Spleen (tissue), 7 donors: ENCODE measurements around the gene ENSA.

Experiments
- POLR2A ChIP-seq, 3 donors: fragments of 450-650 bp; IDR thresholded peaks; one replicate each; pipeline ENCODE4 v1.5.1; 2017; ENCODE audit warnings: antibody characterized with exemption in 3 of 3, mild to moderate bottlenecking in 1 of 3
- POLR2AphosphoS5 ChIP-seq, 3 donors: sonication (generic); formaldehyde crosslinking; IDR thresholded peaks; one replicate each; pipeline ENCODE4 v1.5.1; 2017; ENCODE audit warnings: antibody characterized with exemption in 3 of 3
- TF ChIP-seq, protein P1 (sequence below), 11 experiments: fragments of 200-600 bp in 7 of 11; fragments of 450-650 bp in 4 of 11; sonication (generic) in 4 of 11; IDR thresholded peaks in 8 of 11; conservative IDR thresholded peaks in 3 of 11; 1 replicate in 7 of 11; 2 replicates in 4 of 11; pipeline versions ENCODE4 v1.4.0 to v1.8.0; 2016 to 2021; ENCODE audit warnings: antibody characterized with exemption in 11 of 11, inconsistent platforms in 4 of 11, mild to moderate bottlenecking in 1 of 11
- donor health status: DM: no; HTN: no; CAD: no; lungs with moderate emphysema.
- donor health status: DM: no; HTN: no; CAD: no.
- donor health status: DM: no; HTN: no; CAD: no.

GRCh38 chr1:150582371-150582770 lies 47.0 kb downstream of the ENSA start:
- TF ChIP-seq, protein P1, sequence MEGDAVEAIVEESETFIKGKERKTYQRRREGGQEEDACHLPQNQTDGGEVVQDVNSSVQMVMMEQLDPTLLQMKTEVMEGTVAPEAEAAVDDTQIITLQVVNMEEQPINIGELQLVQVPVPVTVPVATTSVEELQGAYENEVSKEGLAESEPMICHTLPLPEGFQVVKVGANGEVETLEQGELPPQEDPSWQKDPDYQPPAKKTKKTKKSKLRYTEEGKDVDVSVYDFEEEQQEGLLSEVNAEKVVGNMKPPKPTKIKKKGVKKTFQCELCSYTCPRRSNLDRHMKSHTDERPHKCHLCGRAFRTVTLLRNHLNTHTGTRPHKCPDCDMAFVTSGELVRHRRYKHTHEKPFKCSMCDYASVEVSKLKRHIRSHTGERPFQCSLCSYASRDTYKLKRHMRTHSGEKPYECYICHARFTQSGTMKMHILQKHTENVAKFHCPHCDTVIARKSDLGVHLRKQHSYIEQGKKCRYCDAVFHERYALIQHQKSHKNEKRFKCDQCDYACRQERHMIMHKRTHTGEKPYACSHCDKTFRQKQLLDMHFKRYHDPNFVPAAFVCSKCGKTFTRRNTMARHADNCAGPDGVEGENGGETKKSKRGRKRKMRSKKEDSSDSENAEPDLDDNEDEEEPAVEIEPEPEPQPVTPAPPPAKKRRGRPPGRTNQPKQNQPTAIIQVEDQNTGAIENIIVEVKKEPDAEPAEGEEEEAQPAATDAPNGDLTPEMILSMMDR (IDR thresholded peaks at IDR 0.05 in 8 of 11, conservative IDR thresholded peaks at IDR 0.05 in 3 of 11) = no peak
- TF ChIP-seq POLR2AphosphoS5 (IDR thresholded peaks at IDR 0.05) (no peak), POLR2A (IDR thresholded peaks at IDR 0.05) (no peak)
